HEK293T (cell line): ENCODE measurements around the gene LEMD1.

Experiments used
- BHLHE40 ChIP-seq: fragments of 450-650 bp; IDR thresholded peaks from 2 replicates; pipeline ENCODE4 v1.6.1; 2016; ENCODE audit warnings: mild to moderate bottlenecking, moderate library complexity, borderline replicate concordance
- FOXA1 ChIP-seq: fragments of 450-650 bp; IDR thresholded peaks from 2 replicates; pipeline ENCODE4 v1.6.1; 2016; ENCODE audit warnings: mild to moderate bottlenecking
- ZNF384 ChIP-seq: fragments of 450-650 bp; IDR thresholded peaks from 2 replicates; pipeline ENCODE4 v1.6.1; 2016
- TF ChIP-seq, protein P1 (sequence below): fragments of 450-650 bp; IDR thresholded peaks from 2 replicates; pipeline ENCODE4 v1.6.1; 2016

DNA sequence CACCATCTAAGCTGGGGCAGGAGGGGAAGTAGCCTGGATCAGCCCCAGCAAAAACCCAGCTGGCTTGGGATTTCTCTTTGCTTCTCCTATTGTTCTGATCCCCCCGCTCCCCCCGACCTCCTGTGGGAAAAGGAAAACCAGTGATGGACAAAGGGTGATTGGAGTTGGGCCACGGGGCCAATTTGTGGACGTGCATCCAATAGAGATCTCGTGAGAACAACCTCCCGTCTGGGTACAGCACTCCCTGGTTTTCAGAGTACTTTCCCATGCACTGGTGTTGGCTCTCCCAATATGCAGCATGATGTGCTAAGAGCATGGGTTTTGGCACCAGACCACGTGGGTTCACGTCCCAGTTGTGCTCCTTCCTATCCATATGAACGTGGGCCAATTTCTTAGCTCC is 25.0 kb upstream of the LEMD1 start:
- TF ChIP-seq, protein P1, sequence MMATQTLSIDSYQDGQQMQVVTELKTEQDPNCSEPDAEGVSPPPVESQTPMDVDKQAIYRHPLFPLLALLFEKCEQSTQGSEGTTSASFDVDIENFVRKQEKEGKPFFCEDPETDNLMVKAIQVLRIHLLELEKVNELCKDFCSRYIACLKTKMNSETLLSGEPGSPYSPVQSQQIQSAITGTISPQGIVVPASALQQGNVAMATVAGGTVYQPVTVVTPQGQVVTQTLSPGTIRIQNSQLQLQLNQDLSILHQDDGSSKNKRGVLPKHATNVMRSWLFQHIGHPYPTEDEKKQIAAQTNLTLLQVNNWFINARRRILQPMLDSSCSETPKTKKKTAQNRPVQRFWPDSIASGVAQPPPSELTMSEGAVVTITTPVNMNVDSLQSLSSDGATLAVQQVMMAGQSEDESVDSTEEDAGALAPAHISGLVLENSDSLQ = no peak
- TF ChIP-seq FOXA1 (no peak), ZNF384 (no peak), BHLHE40 (no peak)
